Nephron progenitor cell (in vitro differentiated cells): ENCODE results near the gene ANKRD18B.
A peak's percentile ranks its signal among the peaks of the same experiment; 100 is the strongest.
"Not testable (repeated sequence)": the region's sequence is repeated elsewhere in the genome, so short reads cannot be mapped to it uniquely, and the experiment has no call there.

Source experiments
- DNase-seq: peaks from one replicate; pipeline ENCODE4 v3.0.0; 2021
- H3K27ac Mint-ChIP-seq: 2 replicates; pipeline ENCODE4 v1.8.0; 2021; ENCODE audit warnings: mild to moderate bottlenecking, moderate library complexity, mixed read lengths
- H3K27me3 Mint-ChIP-seq: 2 replicates; pipeline ENCODE4 v1.8.0; 2021; ENCODE audit warnings: mild to moderate bottlenecking, low read depth, mixed read lengths; ENCODE audit not compliant: poor library complexity
- H3K36me3 Mint-ChIP-seq: 2 replicates; pipeline ENCODE4 v1.8.0; 2021; ENCODE audit warnings: low read depth, mixed read lengths
- H3K4me1 Mint-ChIP-seq: 2 replicates; pipeline ENCODE4 v1.8.0; 2021; ENCODE audit warnings: mixed read lengths
- H3K4me3 Mint-ChIP-seq: 2 replicates; pipeline ENCODE4 v1.8.0; 2021; ENCODE audit warnings: mild to moderate bottlenecking, moderate library complexity, mixed read lengths
- H3K9me3 Mint-ChIP-seq: 2 replicates; pipeline ENCODE4 v1.8.0; 2021; ENCODE audit warnings: mild to moderate bottlenecking, moderate library complexity, mixed read lengths
- CTCF ChIP-seq: fragments of 200-600 bp; sonication (generic); IDR thresholded peaks from 2 replicates; pipeline ENCODE4 v1.5.0; 2021; ENCODE audit warnings: antibody characterized with exemption

Gene ANKRD18B

GRCh38 chr9:33523397-33524305 is at the start of gene ANKRD18B:
ANKRD18B (plus strand) TSS chr9:33524251; CDS start chr9:33524490, 239 bp downstream.
- H3K27me3 Mint-ChIP-seq, H3K9me3 Mint-ChIP-seq, H3K36me3 Mint-ChIP-seq: not testable (repeated sequence)
- DNase-seq: peak; percentile 78
- H3K4me3 Mint-ChIP-seq: peak within 1 kb of the TSS; percentile 97
- TF ChIP-seq CTCF: peak; percentile 49
- peak within 1 kb of the TSS; percentile 42 for H3K27ac Mint-ChIP-seq
- H3K4me1 Mint-ChIP-seq: peaks cover 18% of the 10 kb centered on the region

- no peak overlapping the region for H3K27ac Mint-ChIP-seq
- no peaks in the 10 kb centered on the region for H3K9me3 Mint-ChIP-seq
- peak overlapping the region; percentile 66 for H3K4me3 Mint-ChIP-seq
- no peak for DNase-seq
- H3K4me1 Mint-ChIP-seq: peaks cover 25% of the 10 kb centered on the region
- H3K36me3 Mint-ChIP-seq: peaks cover 17% of the 10 kb centered on the region
- TF ChIP-seq CTCF: no peak
- no peaks in the 10 kb centered on the region for H3K27me3 Mint-ChIP-seq
Observed at GRCh38 chr9:33475357-33475756, 48.7 kb upstream of the ANKRD18B start.

GRCh38 chr9:33476503-33476902 is 47.5 kb upstream of the ANKRD18B start:
- TF ChIP-seq CTCF: no peak
- peaks cover 7% of the 10 kb centered on the region for H3K36me3 Mint-ChIP-seq
- peaks cover 25% of the 10 kb centered on the region for H3K4me1 Mint-ChIP-seq
- H3K9me3 Mint-ChIP-seq: no peaks in the 10 kb centered on the region
- DNase-seq: no peak
- no peaks in the 10 kb centered on the region for H3K27me3 Mint-ChIP-seq
- H3K27ac Mint-ChIP-seq: peak overlapping the region; percentile 83
- peak overlapping the region; percentile 39 for H3K4me3 Mint-ChIP-seq

GRCh38 chr9:33480106-33480505 is 43.9 kb upstream of the ANKRD18B start:
- no peak for DNase-seq
- no peak for TF ChIP-seq CTCF
- no peaks in the 10 kb centered on the region for H3K36me3 Mint-ChIP-seq
- no peak overlapping the region for H3K4me3 Mint-ChIP-seq
- no peaks in the 10 kb centered on the region for H3K9me3 Mint-ChIP-seq
- no peaks in the 10 kb centered on the region for H3K4me1 Mint-ChIP-seq
- H3K27ac Mint-ChIP-seq: no peak overlapping the region
- no peaks in the 10 kb centered on the region for H3K27me3 Mint-ChIP-seq

GRCh38 chr9:33480976-33481375 is 43.1 kb upstream of the ANKRD18B start:
- no peak for DNase-seq
- no peak overlapping the region for H3K27ac Mint-ChIP-seq
- H3K4me1 Mint-ChIP-seq: no peaks in the 10 kb centered on the region
- no peaks in the 10 kb centered on the region for H3K36me3 Mint-ChIP-seq
- H3K27me3 Mint-ChIP-seq: no peaks in the 10 kb centered on the region
- TF ChIP-seq CTCF: no peak
- no peak overlapping the region for H3K4me3 Mint-ChIP-seq
- H3K9me3 Mint-ChIP-seq: no peaks in the 10 kb centered on the region

GRCh38 chr9:33485312-33485711 is 38.7 kb upstream of the ANKRD18B start:
- H3K9me3 Mint-ChIP-seq, H3K4me3 Mint-ChIP-seq, H3K27ac Mint-ChIP-seq, H3K27me3 Mint-ChIP-seq, H3K36me3 Mint-ChIP-seq, DNase-seq, H3K4me1 Mint-ChIP-seq: not testable (repeated sequence)
